Activated CD8-positive, alpha-beta memory T cell treated with anti-CD3 and anti-CD28 coated beads for 48 hours (primary cell): ENCODE results near the gene CRHR1.
"Not testable (repeated sequence)": the region's sequence is repeated elsewhere in the genome, so short reads cannot be mapped to it uniquely, and the experiment has no call there.

Experiments
- DNase-seq, 3 experiments: peaks; one replicate each; pipeline ENCODE4 v3.0.0-alpha.2; 2020; ENCODE audit warnings: low read depth in 2 of 3, low spot score in 2 of 3

CRHR1 gene

DNA sequence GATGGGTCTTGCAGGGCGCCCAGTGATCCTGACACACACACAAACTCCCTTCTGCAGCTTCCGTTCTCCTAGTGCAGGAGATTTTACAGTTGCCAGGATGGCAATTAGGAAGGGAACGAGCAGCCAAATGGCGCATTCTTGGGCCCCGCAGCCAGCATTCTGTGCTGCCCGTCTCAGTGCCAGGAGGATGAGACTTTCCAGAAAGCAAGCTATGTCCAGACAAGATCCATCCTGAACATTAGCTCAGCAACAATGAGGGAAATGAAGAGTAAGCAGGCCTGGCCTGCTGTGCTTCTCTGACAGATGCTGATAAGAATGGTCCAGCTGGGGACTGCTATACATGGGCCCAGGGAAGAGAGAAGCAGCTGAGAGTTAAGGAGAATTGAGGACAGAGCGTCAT is 77.0 kb downstream of the CRHR1 start:
- no peak for DNase-seq

DNA sequence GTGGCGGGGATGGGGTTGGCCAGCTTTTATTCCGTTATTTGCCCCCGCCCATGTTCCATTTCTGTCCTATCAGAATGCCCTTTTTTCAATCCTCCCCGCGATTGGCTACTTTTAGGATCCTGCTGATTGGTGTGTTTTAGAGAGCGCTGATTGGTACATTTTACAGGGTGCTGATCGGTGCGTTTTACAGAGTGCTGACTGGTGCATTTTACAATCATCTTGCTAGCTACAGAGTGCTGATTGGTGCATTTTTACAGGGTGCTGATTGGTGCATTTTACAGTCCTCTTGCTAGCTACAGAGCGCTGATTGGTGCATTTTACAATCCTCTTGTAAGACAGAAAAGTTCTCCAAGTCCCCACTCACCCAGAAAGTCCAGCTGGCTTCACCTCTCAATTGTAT is 78.0 kb downstream of the CRHR1 start:
- DNase-seq, result not testable (repeated sequence)

DNA sequence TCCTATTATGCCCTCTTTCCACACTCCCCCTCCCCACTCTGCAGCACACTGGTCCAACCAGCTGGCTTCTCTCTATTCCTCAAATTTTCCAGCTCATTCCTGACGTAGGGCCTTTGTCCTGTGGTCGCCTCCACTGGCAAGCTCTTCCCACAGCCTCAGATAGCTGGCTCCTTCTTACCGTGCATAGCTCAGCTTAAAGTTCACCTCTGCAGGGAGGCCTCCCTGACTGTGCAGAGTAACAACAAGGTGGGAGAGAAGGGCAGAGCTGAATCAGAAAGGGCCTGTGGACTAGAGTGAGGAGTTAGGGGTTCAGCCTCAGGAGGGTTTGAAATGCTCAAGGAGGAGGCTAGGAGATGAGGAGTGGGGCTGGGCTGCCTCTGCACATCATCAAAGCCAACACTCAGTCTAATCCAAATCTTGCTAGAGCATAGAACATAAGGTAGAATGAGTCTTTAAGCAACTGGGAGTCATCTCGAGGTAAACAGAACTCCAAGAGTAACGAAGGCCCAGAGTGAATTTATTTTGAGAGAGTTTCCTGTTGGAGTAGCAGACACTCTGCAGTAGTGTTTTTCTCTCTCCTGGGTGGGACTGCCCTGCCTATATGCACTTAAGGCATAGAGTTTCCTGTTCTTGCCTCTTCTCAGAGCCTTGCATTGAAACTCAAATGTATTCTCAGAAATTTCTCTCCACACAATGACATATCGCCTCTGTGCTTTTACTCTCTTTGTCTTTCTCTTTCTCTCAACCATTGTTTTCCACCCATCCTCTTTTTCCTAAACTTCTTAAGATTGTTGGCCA is 79.9 kb downstream of the CRHR1 start:
- no peak for DNase-seq

DNA sequence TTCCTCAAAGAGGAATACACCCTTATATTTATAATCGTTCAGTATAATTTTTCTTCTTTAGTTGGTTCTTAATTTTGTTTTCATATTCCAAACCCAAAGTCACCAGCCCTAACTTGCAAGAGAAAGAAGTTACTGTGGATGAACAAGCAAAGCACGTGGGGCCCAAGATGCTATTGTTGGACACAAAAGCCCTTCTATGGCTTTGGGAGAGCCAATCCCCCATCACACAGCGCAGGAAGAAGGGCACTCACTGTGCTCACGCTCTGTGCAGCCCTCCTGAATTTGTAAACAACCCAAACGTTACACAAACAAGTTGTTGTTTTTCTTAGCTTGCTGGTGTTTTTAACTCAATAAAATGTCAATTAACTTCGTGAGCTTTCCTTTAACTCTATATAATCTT is 83.1 kb downstream of the CRHR1 start:
- DNase-seq, result no peak

DNA sequence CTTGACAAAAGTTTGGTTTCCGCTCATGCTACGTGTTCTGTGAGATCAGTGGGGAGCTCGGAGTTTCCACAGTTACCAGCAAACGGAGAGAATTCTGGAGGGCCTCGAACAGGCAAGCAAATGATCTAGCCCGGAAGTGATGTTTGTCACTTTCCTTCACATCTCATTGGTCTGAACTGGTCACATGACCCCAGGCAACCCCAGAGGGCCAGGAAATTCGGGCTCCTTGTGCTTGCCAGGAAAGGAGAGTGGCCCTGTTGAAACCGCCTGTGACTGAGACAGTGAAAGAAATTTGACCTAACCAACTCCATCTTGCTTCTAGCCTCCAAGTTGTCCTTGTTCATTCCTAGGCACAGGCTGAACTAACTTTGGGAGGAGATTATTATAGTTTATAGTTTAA is 83.6 kb downstream of the CRHR1 start:
- DNase-seq, result no peak

DNA sequence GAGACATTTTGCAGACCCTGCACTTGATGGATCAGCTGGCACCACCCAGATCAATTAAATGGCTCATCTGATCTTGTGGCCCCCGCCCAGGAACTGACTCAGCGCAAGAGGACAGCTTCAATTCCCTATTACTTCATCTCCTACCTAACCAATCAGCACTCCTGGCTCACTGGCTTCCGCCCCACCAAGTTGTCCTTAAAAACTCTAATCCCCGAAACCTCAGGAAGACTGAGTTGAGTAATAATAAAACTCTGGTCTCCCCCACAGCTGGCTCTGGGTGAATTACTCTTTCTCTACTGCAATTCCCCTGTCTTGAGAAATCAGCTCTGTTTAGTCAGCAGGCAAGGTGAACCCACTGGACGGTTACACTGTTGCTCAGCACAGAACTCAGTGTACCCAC is 84.2 kb downstream of the CRHR1 start:
- DNase-seq, result no peak

DNA sequence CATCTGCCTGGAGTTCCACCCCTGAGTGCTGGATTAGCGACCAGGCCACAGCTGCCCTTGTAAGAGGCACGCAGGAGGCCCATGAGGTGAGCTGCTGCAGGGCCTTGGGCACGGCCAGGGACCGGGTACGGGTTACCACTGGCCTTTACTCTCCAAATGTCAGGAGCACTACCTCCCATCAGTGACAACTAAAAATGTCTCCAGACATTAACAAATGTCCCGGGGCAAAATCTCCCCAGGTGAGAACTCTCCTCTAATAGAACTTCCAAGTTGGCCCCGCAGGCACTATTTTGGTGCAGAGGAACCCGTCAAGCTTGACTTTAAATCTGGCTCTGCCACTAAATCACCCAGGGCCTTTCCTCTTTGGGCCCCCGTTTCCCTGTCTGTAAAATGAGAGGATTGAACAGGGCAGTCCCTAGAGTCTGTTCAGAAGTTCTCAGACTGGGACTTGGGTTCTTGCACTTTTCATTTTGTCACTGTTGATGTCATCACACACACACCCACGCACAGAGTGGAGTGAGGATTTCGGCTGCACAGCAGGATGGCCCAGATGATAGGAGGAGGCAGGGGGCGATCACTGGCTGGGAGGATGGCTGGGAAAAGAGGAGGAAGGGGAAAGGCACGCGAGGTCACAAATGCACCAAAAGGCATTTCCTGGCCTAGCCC is 85.7 kb downstream of the CRHR1 start:
- no peak for DNase-seq

DNA sequence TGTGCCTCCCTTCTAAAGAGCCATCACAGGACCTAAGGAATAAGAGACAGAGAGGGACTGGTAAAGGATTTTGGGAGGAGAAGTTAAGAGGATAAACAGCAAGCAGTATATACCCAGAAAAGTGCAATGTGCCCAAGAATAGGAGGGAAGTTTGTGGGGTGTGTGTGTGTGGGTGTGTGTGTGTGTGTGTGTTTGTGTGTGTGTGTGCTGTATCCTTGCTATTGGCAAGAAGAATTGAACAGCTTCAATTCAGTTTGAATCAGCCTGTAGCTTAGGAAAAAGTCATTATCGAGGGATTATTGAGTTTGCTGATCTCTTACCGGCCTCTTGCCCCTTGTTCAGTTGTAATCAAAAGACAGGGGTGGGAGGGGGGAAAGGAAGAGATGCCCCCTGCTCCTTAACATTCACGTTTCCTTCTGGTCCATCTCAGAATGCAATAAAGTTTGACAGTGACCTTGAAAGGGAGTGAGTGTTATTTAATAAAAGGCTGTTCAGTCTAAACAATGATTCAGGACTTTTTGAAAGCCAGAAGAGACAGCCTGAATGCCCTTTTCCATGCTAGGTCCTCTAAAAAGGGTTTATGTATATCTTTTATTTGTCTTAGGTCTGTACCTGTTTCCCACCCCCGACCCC is 86.3 kb downstream of the CRHR1 start:
- DNase-seq, result no peak

DNA sequence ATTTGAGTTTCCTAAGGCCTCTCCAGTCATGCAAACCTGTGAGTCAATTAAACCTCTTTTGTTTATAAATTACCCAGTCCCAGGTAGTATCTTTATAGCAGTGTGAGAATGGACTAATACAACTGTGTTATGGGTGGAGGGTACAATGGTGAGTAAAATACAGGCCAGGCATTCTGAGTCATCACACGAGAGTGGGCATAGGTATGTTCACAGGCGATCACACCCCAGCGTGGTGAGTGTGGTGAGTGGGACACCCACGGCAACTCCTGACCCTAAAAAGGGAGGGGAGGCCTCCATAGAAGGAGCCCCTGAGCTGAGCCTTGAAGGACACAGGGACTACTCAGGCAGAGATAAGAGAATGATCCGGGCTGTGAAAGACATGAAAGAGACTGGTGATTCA is 87.6 kb downstream of the CRHR1 start:
- DNase-seq, result no peak

DNA sequence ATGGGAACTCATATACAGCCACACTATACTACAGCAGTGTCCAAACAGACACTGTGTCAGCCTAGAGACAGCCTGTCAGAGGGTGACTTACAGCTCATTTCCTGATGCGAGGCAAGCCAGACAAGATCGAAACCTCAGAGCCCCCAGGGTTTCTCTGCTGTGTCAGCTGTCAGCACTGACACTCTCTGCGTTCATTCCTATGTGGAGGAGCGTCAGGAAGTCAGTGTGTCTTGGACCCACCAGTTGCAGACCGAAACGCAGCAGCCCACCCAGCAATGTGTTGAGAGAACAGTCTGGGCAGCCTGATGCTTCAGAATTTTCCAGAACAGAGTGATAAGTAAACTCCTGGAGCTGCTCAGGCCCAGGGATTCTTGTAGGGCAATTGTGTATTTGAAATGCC is 89.6 kb downstream of the CRHR1 start:
- DNase-seq, result no peak

DNA sequence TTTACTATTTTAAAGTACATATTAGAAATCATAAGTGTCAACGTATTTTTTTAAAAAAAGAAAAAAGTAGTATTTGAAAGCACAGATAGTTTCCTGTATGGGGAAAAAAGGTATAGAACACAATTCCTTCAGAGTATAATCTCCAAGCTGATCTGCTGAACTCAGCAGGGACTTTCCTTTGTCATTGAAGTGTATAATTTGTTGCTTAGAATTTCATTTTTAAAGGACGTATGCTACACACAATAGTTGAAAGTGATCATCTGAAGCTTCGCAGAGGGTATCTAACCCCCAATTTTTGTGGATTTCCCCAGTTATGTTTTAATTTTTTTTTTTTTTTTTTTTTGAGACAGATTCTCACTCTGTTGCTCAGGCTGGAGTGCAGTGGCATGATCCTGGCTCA is 90.0 kb downstream of the CRHR1 start:
- no peak for DNase-seq

DNA sequence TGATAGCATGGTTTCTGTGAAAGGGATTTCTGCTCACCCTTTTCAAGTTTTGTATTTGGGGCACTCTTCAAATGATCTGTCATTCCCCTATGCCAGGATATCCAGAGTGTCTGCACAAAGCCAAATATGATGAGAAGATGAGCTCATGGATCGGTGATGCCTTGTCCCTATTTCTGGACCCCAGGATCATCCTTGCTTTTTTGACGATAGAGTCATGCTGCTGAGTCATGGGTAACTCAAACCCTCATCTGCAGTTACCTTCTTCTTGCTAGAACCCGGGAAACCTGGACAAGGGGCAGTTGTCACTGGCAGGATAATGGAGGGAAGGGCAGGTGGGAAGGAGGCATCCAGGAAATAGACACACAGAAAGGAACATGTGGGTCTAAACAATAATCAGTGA is 92.4 kb downstream of the CRHR1 start:
- no peak for DNase-seq

DNA sequence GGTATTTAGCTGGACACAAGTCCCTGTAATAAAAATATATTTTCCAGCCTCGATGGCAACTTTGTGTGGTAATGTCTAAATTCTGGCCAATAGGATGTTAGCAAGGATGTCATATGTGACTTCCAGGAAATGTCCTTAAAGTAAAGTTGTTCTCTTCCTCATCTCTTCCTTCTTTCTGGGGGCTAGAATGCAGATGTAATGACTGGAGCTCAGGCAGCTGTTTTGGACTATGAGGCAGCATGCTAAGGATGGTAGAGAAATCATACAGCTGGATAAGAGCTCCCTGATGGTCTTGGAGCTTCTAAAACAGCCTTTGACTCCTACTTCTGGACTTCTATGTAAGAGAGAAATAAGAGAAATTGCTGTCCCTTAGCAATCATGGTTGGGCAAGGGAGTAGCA is 93.3 kb downstream of the CRHR1 start:
- DNase-seq, result no peak

DNA sequence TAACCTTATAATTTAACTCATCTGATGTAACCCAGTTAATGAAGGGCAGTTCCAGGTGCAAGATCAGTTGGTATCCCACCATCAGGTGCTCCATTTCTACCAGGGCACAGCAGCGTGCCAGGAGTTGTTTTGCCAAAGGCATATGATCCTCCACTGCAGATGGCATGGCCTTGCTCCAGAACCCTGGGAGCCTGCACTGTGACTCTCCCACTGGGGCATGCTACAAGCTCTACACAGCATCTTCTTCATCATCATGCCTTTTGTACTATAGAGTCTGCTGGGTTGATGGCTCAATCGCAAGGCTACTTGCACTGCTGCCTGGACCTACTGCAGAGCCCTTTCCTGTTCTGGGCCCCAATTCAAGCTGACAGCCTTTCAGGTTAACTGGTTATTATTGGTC is 98.9 kb downstream of the CRHR1 start:
- DNase-seq, result no peak
